GM12878 (cell line): ENCODE measurements around the gene SLIT1. TPM values are rescaled to one million over a fixed set of nuclear protein-coding genes. Genes with fewer than 3 reads are reported as not detected.

Experiments used
- ATAC-seq: fragments of 200-7000 bp; cut with Tn5 transposase; 3 replicates; pipeline ENCODE4 v1.9.1; 2020; ENCODE audit warnings: mild to moderate bottlenecking, moderate library complexity
- BruUV-seq: library from RNA; stranded (reverse); fragments of 400-500 nt; replicated peaks from 2 replicates; lab custom pipeline; 2021; lab: Mats Ljungman, UMichigan
- CTCF ChIA-PET: fragments of 300-600 bp; sonication (Branson Sonifier 250); formaldehyde crosslinking; extraction: SDS; loops from one replicate; lab custom pipeline; 2021; ENCODE audit warnings: inconsistent platforms; lab: Yijun Ruan, JAX
- POLR2A ChIA-PET: fragments of 350-600 bp; formaldehyde crosslinking; extraction: SDS; loops from one replicate; lab custom pipeline; 2021; ENCODE audit warnings: inconsistent platforms; lab: Charles Lee
- RAD21 ChIA-PET: fragments of 300-600 bp; sonication (Branson Sonifier 250); formaldehyde crosslinking; loops from one replicate; lab custom pipeline; 2023; ENCODE audit warnings: antibody characterized with exemption; ENCODE audit not compliant: unreplicated experiment; lab: Charles Lee
- SMC1A ChIA-PET: fragments of 300-600 bp; sonication (Branson Sonifier 250); formaldehyde crosslinking; loops from one replicate; lab custom pipeline; 2023; ENCODE audit not compliant: unreplicated experiment, uncharacterized antibody; lab: Charles Lee
- DNase-seq: peaks from one replicate; pipeline ENCODE4 v3.0.0-alpha.2; 2011; ENCODE audit warnings: low read depth, low spot score
- FAIRE-seq: peaks from 3 replicates; lab custom pipeline; 2011; peaks lifted over from hg19 to GRCh38; lab: Jason Lieb, UNC
- H2AFZ ChIP-seq: 2 replicates; pipeline ENCODE4 v1.6.0; 2011; ENCODE audit warnings: low read depth, low read length, control low read depth; ENCODE audit not compliant: control insufficient read depth
- H3K27ac ChIP-seq: 2 replicates; pipeline ENCODE4 v1.5.1; 2011; ENCODE audit warnings: control low read depth; ENCODE audit not compliant: control insufficient read depth, insufficient read depth
- H3K27me3 ChIP-seq, 2 experiments: replicated peaks in 1 of 2; 2 replicates each; pipeline versions ENCODE4 v1.6.0 to v1.6.1; 2011; ENCODE audit warnings: low read length in 1 of 2; ENCODE audit not compliant: control insufficient read depth in 2 of 2, insufficient read depth in 2 of 2
- H3K36me3 ChIP-seq, 2 experiments: 2 replicates each; pipeline ENCODE4 v1.5.1; 2011; ENCODE audit warnings: low read length in 1 of 2; ENCODE audit not compliant: control insufficient read depth in 2 of 2, insufficient read depth in 2 of 2
- H3K4me1 ChIP-seq: 2 replicates; pipeline ENCODE4 v1.6.1; 2011; ENCODE audit warnings: mild to moderate bottlenecking, low read length, moderate library complexity, mixed read lengths; ENCODE audit not compliant: control insufficient read depth, insufficient read depth
- H3K4me2 ChIP-seq: 2 replicates; pipeline ENCODE4 v1.6.0; 2011; ENCODE audit warnings: control low read depth; ENCODE audit not compliant: control insufficient read depth, insufficient read depth
- H3K4me3 ChIP-seq: fragments of 200-600 bp; sonication (generic); 2 replicates; pipeline ENCODE4 v1.5.1; 2016
- H3K79me2 ChIP-seq: 2 replicates; pipeline ENCODE4 v1.6.0; 2011; ENCODE audit warnings: low read length; ENCODE audit not compliant: control insufficient read depth, insufficient read depth
- H3K9ac ChIP-seq: 2 replicates; pipeline ENCODE4 v1.8.0; 2011; ENCODE audit warnings: low read length, control low read depth, mixed read lengths; ENCODE audit not compliant: control insufficient read depth, insufficient read depth
- H3K9me3 ChIP-seq: replicated peaks from 3 replicates; pipeline ENCODE4 v1.5.1; 2011; ENCODE audit warnings: mild to moderate bottlenecking, low read length; ENCODE audit not compliant: control insufficient read depth, insufficient read depth
- H4K20me1 ChIP-seq: 2 replicates; pipeline ENCODE4 v1.6.0; 2011; ENCODE audit not compliant: control insufficient read depth, insufficient read depth
- ATF7 ChIP-seq: fragments of 450-650 bp; IDR thresholded peaks from 2 replicates; pipeline ENCODE4 v1.6.1; 2016; ENCODE audit warnings: low read depth, mild to moderate bottlenecking
- CEBPZ ChIP-seq: fragments of 150-350 bp; IDR thresholded peaks from 2 replicates; pipeline ENCODE4 v1.6.1; 2016; ENCODE audit warnings: low read depth, low read length
- CREM ChIP-seq: IDR thresholded peaks from 2 replicates; pipeline ENCODE4 v1.6.1; 2014; ENCODE audit warnings: antibody characterized with exemption, low read depth
- ETV6 ChIP-seq, 2 experiments: fragments of 450-650 bp in 1 of 2; IDR thresholded peaks in 1 of 2; conservative IDR thresholded peaks in 1 of 2; 2 replicates each; pipeline ENCODE4 v1.6.1; 2014; ENCODE audit warnings: antibody characterized with exemption in 1 of 2, borderline replicate concordance in 1 of 2, low read depth in 1 of 2, mild to moderate bottlenecking in 1 of 2, moderate library complexity in 1 of 2
- GATAD2B ChIP-seq: fragments of 450-650 bp; conservative IDR thresholded peaks from 2 replicates; pipeline ENCODE4 v1.6.1; 2017; ENCODE audit warnings: low read depth, mild to moderate bottlenecking, moderate library complexity
- MAX ChIP-seq: IDR thresholded peaks from 2 replicates; pipeline ENCODE4 v1.6.1; 2012; ENCODE audit warnings: low read depth, low read length, improper control_type of control experiment
- MEF2B ChIP-seq: fragments of 450-650 bp; IDR thresholded peaks from 2 replicates; pipeline ENCODE4 v1.6.1; 2018; ENCODE audit warnings: mild to moderate bottlenecking, moderate library complexity; ENCODE audit not compliant: partially characterized antibody, poor library complexity, severe bottlenecking
- MYC ChIP-seq: IDR thresholded peaks from 2 replicates; pipeline ENCODE4 v1.6.1; 2011; ENCODE audit warnings: mild to moderate bottlenecking, low read length, moderate library complexity, inconsistent platforms; ENCODE audit not compliant: insufficient read depth, insufficient replicate concordance, insufficient read length, severe bottlenecking
- RAD51 ChIP-seq: fragments of 450-650 bp; IDR thresholded peaks from 2 replicates; pipeline ENCODE4 v1.6.1; 2016; ENCODE audit warnings: moderate library complexity, mild to moderate bottlenecking, inconsistent platforms
- SP1 ChIP-seq: IDR thresholded peaks from one replicate; pipeline ENCODE4 v1.6.1; 2011; ENCODE audit warnings: low read depth, low read length
- SREBF1 ChIP-seq: IDR thresholded peaks from 2 replicates; pipeline ENCODE4 v1.6.1; 2012; ENCODE audit warnings: mild to moderate bottlenecking, low read length
- SUPT20H ChIP-seq: IDR thresholded peaks from 2 replicates; pipeline ENCODE4 v1.6.1; 2011; ENCODE audit warnings: low read depth, mild to moderate bottlenecking, low read length, moderate library complexity, borderline replicate concordance; ENCODE audit not compliant: control insufficient read depth
- TCF3 ChIP-seq: IDR thresholded peaks from 2 replicates; pipeline ENCODE4 v1.6.1; 2012; ENCODE audit warnings: low read depth, mild to moderate bottlenecking, low read length, borderline replicate concordance; ENCODE audit not compliant: insufficient read depth
- ZNF274 ChIP-seq: IDR thresholded peaks from one replicate; pipeline ENCODE4 v1.8.0; 2011; ENCODE audit not compliant: insufficient read length, insufficient read depth
- WGBS: methylation state at CpG from one replicate; pipeline ENCODE4 v1.1.6; 2016; ENCODE audit warnings: low lambda C conversion rate; ENCODE audit not compliant: insufficient replicate concordance, insufficient coverage; ENCODE audit errors: missing lambda C conversion rate; 5-methylcytosine and 5-hydroxymethylcytosine counted together
- in situ Hi-C: fragments of 300-500 bp; cut with MboI; formaldehyde crosslinking; loops from 9 replicates; pipeline ENCODE4 v1.14.3; 2018; ENCODE audit warnings: mixed read lengths
- intact Hi-C: fragments of 100-400 bp; cut with micrococcal nuclease; formaldehyde crosslinking; loops from one replicate; pipeline ENCODE4 v1.14.2; 2022; ENCODE audit not compliant: unreplicated experiment
- polyA plus RNA-seq, 11 experiments: library from polyadenylated mRNA; depleted of rRNA in 4 of 11; unstranded in 6 of 11; stranded (reverse) in 5 of 11; fragments of >200 nt; fragmentation: Nextera tagmentation in 4 of 11; fragmentation: Illumina TruSeq in 1 of 11; extraction: Ambion mirVana in 4 of 11; extraction: Trizol in 1 of 11; gene quantifications; 1 replicate in 1 of 11; 2 replicates in 10 of 11; pipeline versions ENCODE4 v1.2.1 to v1.2.3, GENCODE V29; 2011 to 2016; ENCODE audit warnings: inconsistent platforms in 2 of 11, missing spikeins in 2 of 11, low read depth in 1 of 11
- total RNA-seq, 4 experiments: library from RNA; depleted of rRNA in 3 of 4; stranded (reverse); fragments of >200 nt in 3 of 4; fragmentation: Illumina TruSeq in 1 of 4; extraction: Trizol in 1 of 4; gene quantifications; 2 replicates each; pipeline versions ENCODE4 v1.2.1 to v1.2.3, GENCODE V29; 2013 to 2021
- TF ChIP-seq, protein P1 (sequence below): fragments of 450-650 bp; IDR thresholded peaks from 2 replicates; pipeline ENCODE4 v1.6.1; 2017; ENCODE audit warnings: antibody characterized with exemption, mild to moderate bottlenecking, moderate library complexity

Gene SLIT1
- total and polyA plus RNA-seq, 10 of the 15 experiments (the other 5 are each of a cell fraction or from before 2014, with no cell fraction given) = 0.04 to 0.19 (median 0.06) TPM; not detected in 4

DNA sequence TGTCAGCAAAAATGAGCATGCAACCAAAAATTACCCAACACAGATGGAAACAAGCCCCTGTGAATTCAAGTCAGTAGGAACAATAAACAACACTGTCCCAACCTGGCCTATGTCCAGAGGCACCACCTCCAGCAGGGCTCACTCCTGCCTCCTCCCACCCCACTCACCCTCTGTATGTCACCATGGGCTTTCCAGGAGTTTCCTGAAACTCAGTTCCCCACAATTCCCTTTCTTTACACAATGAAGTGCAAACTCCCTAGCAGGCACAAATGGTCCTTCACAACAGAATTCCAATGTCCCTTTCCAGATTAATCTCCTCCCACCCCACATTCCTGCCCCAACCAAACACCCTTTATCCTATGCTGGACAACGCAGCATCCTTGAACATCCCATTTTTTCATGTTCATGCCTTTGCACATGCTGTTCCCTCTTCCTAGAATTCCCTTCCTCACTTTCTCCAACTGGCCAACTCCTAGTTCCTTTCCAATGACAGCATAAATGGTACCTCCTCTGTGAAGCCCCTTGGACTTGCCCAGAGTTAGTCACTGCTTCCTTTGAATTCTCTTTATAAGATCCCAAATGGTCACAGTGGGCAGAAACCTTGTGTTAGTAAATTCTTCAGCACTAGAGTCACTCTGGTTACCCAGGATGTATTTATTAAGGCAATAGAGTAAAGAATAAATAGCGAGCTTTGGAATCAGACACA is 157.5 kb downstream of the SLIT1 start:
- Histone ChIP-seq H3K79me2 (no peaks in the 10 kb centered on the region), H3K27ac (no peak overlapping the region), H3K4me3 (no peak overlapping the region), H3K4me2 (no peak overlapping the region), H3K9me3 (no peaks in the 10 kb centered on the region), H3K4me1 (peaks cover 8% of the 10 kb centered on the region; the same call in 1 of the 2 replicates), H4K20me1 (no peaks in the 10 kb centered on the region), H3K36me3 (no peaks in the 10 kb centered on the region), H3K27me3 (no peaks in the 10 kb centered on the region; a peak in 2 of 4 replicates), H3K9ac (no peak overlapping the region), H2AFZ (no peak overlapping the region)
- FAIRE-seq = no peak
- ChIA-PET POLR2A (no interaction called here), CTCF (interaction anchor here (1.0 to 10.3 kb wide), 5 partner anchors 8 to 170 kb away, joined by 3 to 155 read pairs (median 4); no protein-coding TSS in a partner anchor), RAD21 (interaction anchor here (1.0 to 2.1 kb wide), 2 partner anchors 8 to 264 kb away, joined by 3 to 5 read pairs; no protein-coding TSS in a partner anchor), SMC1A (interaction anchor here (1.0 to 6.6 kb wide), 4 partner anchors 9 to 329 kb away, joined by 3 to 96 read pairs (median 10); no protein-coding TSS in a partner anchor)
- DNase-seq = no peak
- in situ Hi-C loops = no loop called here
- TF ChIP-seq, protein P1, sequence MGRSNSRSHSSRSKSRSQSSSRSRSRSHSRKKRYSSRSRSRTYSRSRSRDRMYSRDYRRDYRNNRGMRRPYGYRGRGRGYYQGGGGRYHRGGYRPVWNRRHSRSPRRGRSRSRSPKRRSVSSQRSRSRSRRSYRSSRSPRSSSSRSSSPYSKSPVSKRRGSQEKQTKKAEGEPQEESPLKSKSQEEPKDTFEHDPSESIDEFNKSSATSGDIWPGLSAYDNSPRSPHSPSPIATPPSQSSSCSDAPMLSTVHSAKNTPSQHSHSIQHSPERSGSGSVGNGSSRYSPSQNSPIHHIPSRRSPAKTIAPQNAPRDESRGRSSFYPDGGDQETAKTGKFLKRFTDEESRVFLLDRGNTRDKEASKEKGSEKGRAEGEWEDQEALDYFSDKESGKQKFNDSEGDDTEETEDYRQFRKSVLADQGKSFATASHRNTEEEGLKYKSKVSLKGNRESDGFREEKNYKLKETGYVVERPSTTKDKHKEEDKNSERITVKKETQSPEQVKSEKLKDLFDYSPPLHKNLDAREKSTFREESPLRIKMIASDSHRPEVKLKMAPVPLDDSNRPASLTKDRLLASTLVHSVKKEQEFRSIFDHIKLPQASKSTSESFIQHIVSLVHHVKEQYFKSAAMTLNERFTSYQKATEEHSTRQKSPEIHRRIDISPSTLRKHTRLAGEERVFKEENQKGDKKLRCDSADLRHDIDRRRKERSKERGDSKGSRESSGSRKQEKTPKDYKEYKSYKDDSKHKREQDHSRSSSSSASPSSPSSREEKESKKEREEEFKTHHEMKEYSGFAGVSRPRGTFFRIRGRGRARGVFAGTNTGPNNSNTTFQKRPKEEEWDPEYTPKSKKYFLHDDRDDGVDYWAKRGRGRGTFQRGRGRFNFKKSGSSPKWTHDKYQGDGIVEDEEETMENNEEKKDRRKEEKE = no peak
- TF ChIP-seq ZNF274 = no peak
- TF ChIP-seq CREM = no peak
- TF ChIP-seq CEBPZ = no peak
- TF ChIP-seq MEF2B = no peak
- TF ChIP-seq SREBF1 = no peak
- TF ChIP-seq SUPT20H = no peak
- TF ChIP-seq GATAD2B = no peak
- no peak for TF ChIP-seq MYC
- no peak for TF ChIP-seq MAX
- no peak for TF ChIP-seq ETV6 (conservative IDR thresholded peaks at IDR 0.05 in 1 of 2, IDR thresholded peaks at IDR 0.05 in 1 of 2; ENCODE audit: borderline replicate concordance in 1 of 2, low read depth in 1 of 2)
- no peak for TF ChIP-seq SP1
- no peak for TF ChIP-seq ATF7
- no peak for TF ChIP-seq RAD51
- no peak for TF ChIP-seq TCF3
- no peak for ATAC-seq
- WGBS = 48% methylated on average over 2 of the region's 2 CpGs
- no TSS peak for BruUV-seq
- intact Hi-C loops = loop anchor here (5.0 to 10.0 kb wide), 2 partner anchors 383 to 651 kb away; no protein-coding TSS in a partner anchor
